ENCODE measurements around the gene MYH4. TPM values are rescaled to one million over a fixed set of nuclear protein-coding genes. Genes with fewer than 3 reads are reported as not detected.

Gene MYH4
- total and polyA plus RNA-seq, 9 of the 15 experiments (the other 6 are each of a cell fraction or from before 2014, with no cell fraction given): not detected

DNA sequence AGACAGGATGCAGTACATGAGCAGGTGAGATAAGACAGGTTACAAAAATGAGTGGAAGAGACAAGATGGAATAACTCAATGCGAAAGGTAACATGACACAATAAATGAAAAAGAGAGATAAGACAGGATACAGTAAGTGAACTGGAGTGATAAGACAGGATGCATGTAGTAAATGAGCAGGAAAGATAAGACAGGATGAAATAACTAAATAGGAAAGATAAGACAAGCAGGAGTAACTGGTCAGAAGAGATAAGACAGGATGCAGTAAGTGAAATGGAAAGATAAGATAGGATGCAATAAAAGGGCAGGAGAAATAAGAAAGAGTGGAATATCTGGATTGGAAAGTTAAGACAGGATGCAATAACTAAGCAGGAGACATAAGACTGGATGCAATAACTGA lies 8.3 kb upstream of the MYH4 start (continued):
- TF ChIP-seq, protein P1, sequence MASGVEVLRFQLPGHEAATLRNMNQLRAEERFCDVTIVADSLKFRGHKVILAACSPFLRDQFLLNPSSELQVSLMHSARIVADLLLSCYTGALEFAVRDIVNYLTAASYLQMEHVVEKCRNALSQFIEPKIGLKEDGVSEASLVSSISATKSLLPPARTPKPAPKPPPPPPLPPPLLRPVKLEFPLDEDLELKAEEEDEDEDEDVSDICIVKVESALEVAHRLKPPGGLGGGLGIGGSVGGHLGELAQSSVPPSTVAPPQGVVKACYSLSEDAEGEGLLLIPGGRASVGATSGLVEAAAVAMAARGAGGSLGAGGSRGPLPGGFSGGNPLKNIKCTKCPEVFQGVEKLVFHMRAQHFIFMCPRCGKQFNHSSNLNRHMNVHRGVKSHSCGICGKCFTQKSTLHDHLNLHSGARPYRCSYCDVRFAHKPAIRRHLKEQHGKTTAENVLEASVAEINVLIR (CRISPR knock-in tag; IDR thresholded peaks at IDR 0.05): no peak

DNA sequence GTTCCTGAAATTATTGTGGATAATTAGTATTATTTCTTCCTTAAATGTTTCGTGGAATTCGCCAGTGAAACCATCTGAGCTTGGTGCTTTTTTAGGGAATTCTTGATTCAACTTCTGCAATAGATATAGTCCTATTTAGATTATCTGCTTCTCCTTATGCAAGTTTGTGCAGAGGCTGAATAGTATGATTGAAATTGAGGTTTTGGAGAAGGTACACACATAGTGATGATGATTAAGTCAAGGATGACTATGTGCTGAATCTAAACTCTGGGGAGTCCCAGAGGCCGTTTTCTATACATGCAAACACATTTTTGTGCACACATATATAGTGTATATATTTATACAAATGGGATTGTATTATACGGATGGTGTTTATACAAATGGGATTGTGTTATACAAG lies 5.2 kb upstream of the MYH4 start:
- POLR2A ChIA-PET: no interaction called here
- Histone ChIP-seq H3K27me3 (ENCODE audit: control insufficient read depth in 2 of 2, insufficient read depth in 2 of 2, low read length in 2 of 2) (no peaks in the 10 kb centered on the region), H3K36me3 (ENCODE audit: control insufficient read depth, insufficient read depth, low read length) (no peaks in the 10 kb centered on the region), H2AFZ (ENCODE audit: low read depth, low read length) (no peak overlapping the region), H3K9me3 (replicated peaks; ENCODE audit: control insufficient read depth, insufficient read depth, low read depth, low read length) (no peaks in the 10 kb centered on the region), H3K4me1 (replicated peaks in 1 of 2; ENCODE audit: control insufficient read depth in 2 of 2, insufficient read depth in 2 of 2, low read length in 2 of 2) (no peaks in the 10 kb centered on the region), H3K4me3 (no peak overlapping the region), H3K9ac (ENCODE audit: insufficient read depth in 1 of 2, low read depth in 2 of 2, low read length in 2 of 2) (no peak overlapping the region), H3K4me2 (ENCODE audit: insufficient read depth, low read length) (no peak overlapping the region), H4K20me1 (replicated peaks; ENCODE audit: control insufficient read depth, insufficient read depth, low read length) (no peaks in the 10 kb centered on the region), H3K27ac (ENCODE audit: extremely low read depth, low read depth, low read length) (no peak overlapping the region), H3K79me2 (ENCODE audit: control insufficient read depth, insufficient read depth, low read length) (no peaks in the 10 kb centered on the region), H3K9me1 (ENCODE audit: control insufficient read depth, insufficient read depth, low read length) (no peaks in the 10 kb centered on the region)
- 0% methylated on average over 4 of the region's 4 CpGs for WGBS (ENCODE audit: insufficient coverage, low coverage, missing lambda C conversion rate)
- ATAC-seq: no peak
- in situ Hi-C loops (cut with MboI): no loop called here
- CTCF ChIA-PET (ENCODE audit: low intra/inter-chr PET ratio): no interaction called here
- no TSS peak for BruUV-seq (replicated peaks)
- TF ChIP-seq ZNF274 (IDR thresholded peaks at IDR 0.05; ENCODE audit: borderline replicate concordance, low read depth, low read length) (no peak), CREM (IDR thresholded peaks at IDR 0.05; ENCODE audit: low read depth) (no peak)
- no peak for DNase-seq (ENCODE audit: extremely low read depth in 1 of 4, low spot score in 3 of 4)
- intact Hi-C loops (cut with micrococcal nuclease): no loop called here
- no peak for FAIRE-seq

DNA sequence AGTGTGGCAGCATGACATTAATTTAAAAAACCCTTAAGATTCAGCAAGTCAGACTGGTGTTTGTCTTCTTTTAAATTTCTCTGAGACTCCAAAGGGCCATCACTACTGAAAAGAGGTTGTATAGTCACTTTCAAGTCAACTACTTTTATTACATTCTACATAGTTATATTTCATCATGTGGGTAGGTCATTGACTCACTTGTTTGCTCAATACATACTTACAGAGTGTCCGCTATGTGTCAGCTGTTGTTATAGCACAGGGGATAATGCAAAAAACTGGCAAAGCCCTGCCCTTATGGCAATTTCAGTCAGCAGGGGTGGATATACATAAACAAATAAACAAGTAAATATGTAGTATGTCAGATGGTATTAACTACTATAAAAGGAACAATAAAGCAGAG lies 2.5 kb upstream of the MYH4 start:
- FAIRE-seq: no peak
- Histone ChIP-seq H3K79me2 (ENCODE audit: control insufficient read depth, insufficient read depth, low read length) (no peaks in the 10 kb centered on the region), H4K20me1 (replicated peaks; ENCODE audit: control insufficient read depth, insufficient read depth, low read length) (no peaks in the 10 kb centered on the region), H3K4me1 (replicated peaks in 1 of 2; ENCODE audit: control insufficient read depth in 2 of 2, insufficient read depth in 2 of 2, low read length in 2 of 2) (no peaks in the 10 kb centered on the region), H3K27me3 (ENCODE audit: control insufficient read depth in 2 of 2, insufficient read depth in 2 of 2, low read length in 2 of 2) (no peaks in the 10 kb centered on the region), H3K9me3 (replicated peaks; ENCODE audit: control insufficient read depth, insufficient read depth, low read depth, low read length) (no peaks in the 10 kb centered on the region), H3K9ac (ENCODE audit: insufficient read depth in 1 of 2, low read depth in 2 of 2, low read length in 2 of 2) (no peak overlapping the region), H2AFZ (ENCODE audit: low read depth, low read length) (no peak overlapping the region), H3K4me3 (no peak overlapping the region), H3K36me3 (ENCODE audit: control insufficient read depth, insufficient read depth, low read length) (no peaks in the 10 kb centered on the region), H3K4me2 (ENCODE audit: insufficient read depth, low read length) (no peak overlapping the region), H3K27ac (ENCODE audit: extremely low read depth, low read depth, low read length) (no peak overlapping the region), H3K9me1 (ENCODE audit: control insufficient read depth, insufficient read depth, low read length) (no peaks in the 10 kb centered on the region)
- WGBS (ENCODE audit: insufficient coverage, low coverage, missing lambda C conversion rate): 7% methylated on average over 1 of the region's 1 CpG
- POLR2A ChIA-PET: no interaction called here
- BruUV-seq (replicated peaks): no TSS peak
- in situ Hi-C loops (cut with MboI) (no loop called here), intact Hi-C loops (cut with micrococcal nuclease) (no loop called here)
- DNase-seq (ENCODE audit: extremely low read depth in 1 of 4, low spot score in 3 of 4): no peak
- ATAC-seq: no peak
- CTCF ChIA-PET (ENCODE audit: low intra/inter-chr PET ratio): no interaction called here
- TF ChIP-seq ESRRB (CRISPR knock-in tag; IDR thresholded peaks at IDR 0.05; ENCODE audit: borderline replicate concordance) (no peak), CEBPG (CRISPR knock-in tag; IDR thresholded peaks at IDR 0.05) (no peak), CEBPG (tag; conservative IDR thresholded peaks at IDR 0.05 in 1 of 2, IDR thresholded peaks at IDR 0.05 in 1 of 2) (peak in 1 of 2 experiments; percentile 45; a peak in 1 of 4 replicates)
